ENCODE data around the gene GTF3C5. TPM values are rescaled to one million over a fixed set of nuclear protein-coding genes. Genes with fewer than 3 reads are reported as not detected.
A peak's percentile ranks its signal among the peaks of the same experiment; 100 is the strongest.

Gene GTF3C5
- total and polyA plus RNA-seq, 8 donors: 25.7 to 85.2 (median 45.4) TPM

DNA sequence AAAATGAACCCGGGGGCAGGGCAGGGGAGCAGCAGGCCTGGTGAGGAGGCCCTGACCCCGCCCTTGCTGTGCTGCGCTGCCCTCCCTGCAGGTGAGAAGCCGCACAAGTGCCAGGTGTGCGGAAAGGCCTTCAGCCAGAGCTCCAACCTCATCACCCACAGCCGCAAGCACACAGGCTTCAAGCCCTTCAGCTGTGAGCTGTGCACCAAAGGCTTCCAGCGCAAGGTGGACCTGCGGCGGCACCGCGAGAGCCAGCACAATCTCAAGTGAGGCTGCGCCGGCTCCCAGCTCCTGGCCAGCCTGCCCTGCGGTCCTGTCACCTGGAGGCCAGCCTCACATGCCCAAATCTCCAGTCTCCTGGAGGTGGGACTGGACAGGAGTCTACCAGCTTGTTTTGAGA, 40.0 kb upstream of the GTF3C5 start:
- TF ChIP-seq, protein P1, sequence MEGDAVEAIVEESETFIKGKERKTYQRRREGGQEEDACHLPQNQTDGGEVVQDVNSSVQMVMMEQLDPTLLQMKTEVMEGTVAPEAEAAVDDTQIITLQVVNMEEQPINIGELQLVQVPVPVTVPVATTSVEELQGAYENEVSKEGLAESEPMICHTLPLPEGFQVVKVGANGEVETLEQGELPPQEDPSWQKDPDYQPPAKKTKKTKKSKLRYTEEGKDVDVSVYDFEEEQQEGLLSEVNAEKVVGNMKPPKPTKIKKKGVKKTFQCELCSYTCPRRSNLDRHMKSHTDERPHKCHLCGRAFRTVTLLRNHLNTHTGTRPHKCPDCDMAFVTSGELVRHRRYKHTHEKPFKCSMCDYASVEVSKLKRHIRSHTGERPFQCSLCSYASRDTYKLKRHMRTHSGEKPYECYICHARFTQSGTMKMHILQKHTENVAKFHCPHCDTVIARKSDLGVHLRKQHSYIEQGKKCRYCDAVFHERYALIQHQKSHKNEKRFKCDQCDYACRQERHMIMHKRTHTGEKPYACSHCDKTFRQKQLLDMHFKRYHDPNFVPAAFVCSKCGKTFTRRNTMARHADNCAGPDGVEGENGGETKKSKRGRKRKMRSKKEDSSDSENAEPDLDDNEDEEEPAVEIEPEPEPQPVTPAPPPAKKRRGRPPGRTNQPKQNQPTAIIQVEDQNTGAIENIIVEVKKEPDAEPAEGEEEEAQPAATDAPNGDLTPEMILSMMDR (IDR thresholded peaks at IDR 0.05): no peak
- TF ChIP-seq POLR2AphosphoS5 (IDR thresholded peaks at IDR 0.05) (no peak), EP300 (IDR thresholded peaks at IDR 0.05) (no peak), POLR2A (IDR thresholded peaks at IDR 0.05) (no peak)
- peaks cover 0 to 86% (median 33%) of the 10 kb centered on the region in 3 donors for H3K27me3 ChIP-seq
- 83 to 92% (median 85%) methylated on average over 8 to 14 of the region's 14 CpGs for WGBS, 5 donors

DNA sequence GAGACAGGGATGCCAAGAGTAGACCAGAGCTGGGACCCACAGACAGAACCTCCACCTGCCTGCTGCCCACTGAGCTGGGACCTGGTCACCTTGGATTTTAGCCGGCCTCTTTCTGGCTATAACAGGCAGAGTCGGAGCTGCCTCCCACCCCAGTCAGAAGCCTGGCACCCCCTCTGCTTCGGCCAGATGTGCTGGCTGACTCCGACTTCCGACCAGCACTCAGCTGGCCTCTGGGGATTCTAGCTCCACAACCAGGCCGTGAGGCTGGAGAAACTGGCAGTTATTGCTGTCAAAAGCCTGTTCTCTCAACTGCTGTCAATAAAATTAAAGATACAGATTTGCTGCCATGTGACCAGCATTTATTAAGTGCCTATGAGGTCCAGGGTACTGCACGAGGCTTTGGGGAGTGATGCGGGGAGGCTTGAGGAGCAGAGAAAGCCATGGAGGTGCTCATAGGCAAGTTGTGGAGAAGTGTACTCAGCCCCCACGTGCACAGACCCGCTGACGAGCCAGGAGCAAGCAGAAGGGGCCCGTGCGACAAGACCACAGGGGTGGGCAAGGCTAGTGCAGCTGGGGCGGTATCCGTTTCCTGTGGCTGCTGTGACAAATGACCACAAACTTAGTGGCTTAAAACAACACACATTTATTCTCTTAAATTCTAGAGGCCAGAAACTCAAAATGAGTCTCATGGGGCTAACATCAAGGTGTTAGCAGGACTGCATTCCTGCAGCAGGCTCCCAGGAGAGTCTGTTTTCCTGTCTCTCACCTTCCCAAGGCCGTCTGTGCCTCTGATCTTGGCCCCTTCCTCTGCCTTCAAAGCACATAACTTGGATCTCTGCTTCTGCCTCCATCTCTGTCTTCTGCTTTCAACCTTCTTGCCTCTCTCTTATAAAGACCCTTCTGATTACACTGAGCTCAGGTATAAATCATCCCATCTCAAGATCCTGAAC, 39.2 kb upstream of the GTF3C5 start:
- intact Hi-C loops (cut with DNase I; ENCODE audit: low total_unique reads): no loop called here
- H3K27ac ChIP-seq: no peak overlapping the region
- 52 to 70% (median 65%) methylated on average over 16 of the region's 16 CpGs for WGBS, 5 donors
- peaks cover 0 to 21% (median 7%) of the 10 kb centered on the region in 4 donors for H3K4me1 ChIP-seq
- no peak for DNase-seq
- no peaks in the 10 kb centered on the region for H3K9me3 ChIP-seq
- no peak for TF ChIP-seq EP300 (IDR thresholded peaks at IDR 0.05)
- TF ChIP-seq POLR2A (IDR thresholded peaks at IDR 0.05): no peak
- TF ChIP-seq, protein P1 (IDR thresholded peaks at IDR 0.05): no peak
- TF ChIP-seq POLR2AphosphoS5 (IDR thresholded peaks at IDR 0.05): no peak
- H3K4me3 ChIP-seq: no peak overlapping the region
- no peaks in the 10 kb centered on the region for H3K36me3 ChIP-seq
- H3K27me3 ChIP-seq: peaks cover 0 to 86% (median 31%) of the 10 kb centered on the region in 3 donors

More for the DNA sequence above, 40.0 kb upstream of the GTF3C5 start:
- intact Hi-C loops (cut with DNase I; ENCODE audit: low total_unique reads): no loop called here
- Histone ChIP-seq H3K36me3 (no peaks in the 10 kb centered on the region), H3K4me3 (no peak overlapping the region), H3K9me3 (no peaks in the 10 kb centered on the region), H3K4me1 (peaks cover 0 to 21% (median 7%) of the 10 kb centered on the region in 4 donors), H3K27ac (no peak overlapping the region)
- DNase-seq: no peak

DNA sequence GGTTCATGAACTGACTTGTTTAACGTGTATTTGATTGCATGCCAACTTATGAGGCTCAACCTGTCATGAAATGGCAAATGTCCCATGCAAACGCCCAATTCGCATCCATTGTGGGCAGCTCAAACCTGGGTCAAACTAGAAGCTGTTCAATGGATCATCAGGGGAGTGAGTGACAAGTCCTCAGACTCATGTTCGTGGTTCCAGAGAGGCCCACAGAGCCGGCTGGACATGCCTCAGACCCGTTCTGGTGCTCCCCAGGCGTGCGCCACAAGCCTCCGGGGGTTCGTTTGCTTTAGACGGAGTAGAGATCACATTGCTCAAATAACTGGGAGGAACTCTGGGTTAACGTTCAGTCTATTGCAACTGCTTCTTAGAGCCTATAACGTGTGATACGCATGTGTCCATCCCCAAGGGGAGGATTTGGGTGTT, 37.3 kb upstream of the GTF3C5 start:
- Histone ChIP-seq H3K27me3 (peaks cover 0 to 78% (median 28%) of the 10 kb centered on the region in 3 donors), H3K4me3 (no peak overlapping the region), H3K9me3 (no peaks in the 10 kb centered on the region), H3K27ac (no peak overlapping the region), H3K4me1 (peaks cover 0 to 21% (median 7%) of the 10 kb centered on the region in 4 donors), H3K36me3 (no peaks in the 10 kb centered on the region)
- TF ChIP-seq POLR2AphosphoS5 (IDR thresholded peaks at IDR 0.05): no peak
- TF ChIP-seq, protein P1 (IDR thresholded peaks at IDR 0.05): no peak
- intact Hi-C loops (cut with DNase I; ENCODE audit: low total_unique reads): no loop called here
- WGBS, 5 donors: 25 to 46% (median 33%) methylated on average over 13 to 14 of the region's 14 CpGs
- DNase-seq: no peak

DNA sequence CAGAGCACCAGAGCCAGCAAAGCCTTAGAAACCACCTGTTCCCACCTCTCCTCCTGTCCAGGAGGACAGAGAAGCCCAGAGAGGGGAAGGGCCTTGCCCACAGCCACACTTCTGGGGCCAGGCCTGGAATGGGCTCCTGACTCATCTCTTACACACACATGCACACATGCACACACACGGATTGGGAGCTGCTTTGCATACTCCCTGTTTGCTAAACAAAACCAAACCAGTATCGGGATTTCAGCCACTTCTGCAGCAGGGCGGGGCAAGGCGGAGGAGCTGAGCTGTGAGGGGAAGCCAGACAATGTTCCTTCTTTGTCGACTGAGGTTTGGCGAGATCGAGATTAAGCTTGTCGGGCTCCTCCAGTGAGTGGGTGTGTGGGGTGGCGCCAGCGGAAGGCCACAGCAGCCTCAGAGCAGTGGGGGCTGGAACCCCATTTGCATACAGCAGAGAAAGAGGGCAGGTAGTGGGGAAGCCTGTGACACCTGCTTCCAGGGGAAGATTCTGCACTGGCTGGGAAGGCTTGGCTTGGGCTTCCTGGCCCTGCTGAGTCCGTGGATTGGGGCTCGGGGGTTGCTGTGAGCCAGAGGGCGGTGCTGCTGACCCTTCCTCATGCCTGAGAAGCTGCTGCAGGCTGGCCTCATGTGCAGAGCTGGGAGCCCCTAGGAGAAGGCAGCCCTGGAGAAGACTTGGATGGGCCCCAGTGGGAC, 36.2 kb upstream of the GTF3C5 start:
- TF ChIP-seq, protein P1 (IDR thresholded peaks at IDR 0.05): no peak
- TF ChIP-seq POLR2AphosphoS5 (IDR thresholded peaks at IDR 0.05): peak in 1 of 3 donors; percentile 57
- Histone ChIP-seq H3K4me1 (peaks cover 0 to 21% (median 7%) of the 10 kb centered on the region in 4 donors), H3K9me3 (no peaks in the 10 kb centered on the region), H3K27me3 (peaks cover 0 to 78% (median 28%) of the 10 kb centered on the region in 3 donors), H3K27ac (no peak overlapping the region), H3K4me3 (no peak overlapping the region), H3K36me3 (no peaks in the 10 kb centered on the region)
- DNase-seq: peak; percentile 48 to 87
- 12 to 30% (median 21%) methylated on average over 12 to 13 of the region's 13 CpGs for WGBS, 5 donors
- intact Hi-C loops (cut with DNase I; ENCODE audit: low total_unique reads): no loop called here

Data from stomach (tissue), 9 donors.